HG02938 (cell line): Measurements from ENCODE around the gene CDSN.

Experiments
- ATAC-seq: cut with Tn5 transposase; IDR thresholded peaks from one replicate; pipeline ENCODE4 v1.9.1; 2021; ENCODE audit warnings: mild to moderate bottlenecking, moderate library complexity; ENCODE audit not compliant: unreplicated experiment

The CDSN gene

DNA sequence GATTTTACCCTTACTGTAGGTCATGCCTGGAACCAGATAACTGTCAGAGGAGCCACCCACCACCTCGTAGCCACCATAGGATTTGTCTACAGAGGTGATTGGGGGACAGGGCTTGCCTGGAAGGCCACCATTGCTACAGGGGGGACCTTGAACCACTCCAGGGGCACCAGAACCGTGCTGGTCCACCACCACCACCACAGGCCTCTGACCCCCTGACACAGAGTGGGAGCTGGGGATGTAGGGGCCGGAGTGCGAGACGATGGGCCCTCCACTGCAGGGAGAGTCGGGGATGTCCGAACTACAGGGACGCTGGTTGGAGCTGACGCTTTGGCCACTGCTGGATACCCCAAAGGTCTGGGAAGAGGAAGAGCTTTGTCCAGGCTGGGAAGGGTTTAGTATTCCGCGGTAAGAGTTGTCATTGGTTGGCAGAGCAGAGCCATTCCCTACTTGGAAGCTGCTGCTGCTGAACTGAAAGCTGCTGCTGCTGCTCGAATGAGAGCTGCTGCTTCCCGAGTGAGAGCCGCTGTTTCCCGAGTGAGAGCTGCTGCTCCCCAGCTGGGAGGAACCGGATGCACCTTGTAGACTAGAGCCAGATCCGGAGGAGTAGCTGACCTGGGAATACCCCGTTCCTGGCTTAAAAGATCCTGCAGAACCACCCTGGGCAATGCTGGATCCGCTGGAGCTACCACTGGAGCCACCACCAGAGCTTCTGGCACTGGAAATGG lies 3.4 kb downstream of the CDSN start:
- no peak for ATAC-seq

DNA sequence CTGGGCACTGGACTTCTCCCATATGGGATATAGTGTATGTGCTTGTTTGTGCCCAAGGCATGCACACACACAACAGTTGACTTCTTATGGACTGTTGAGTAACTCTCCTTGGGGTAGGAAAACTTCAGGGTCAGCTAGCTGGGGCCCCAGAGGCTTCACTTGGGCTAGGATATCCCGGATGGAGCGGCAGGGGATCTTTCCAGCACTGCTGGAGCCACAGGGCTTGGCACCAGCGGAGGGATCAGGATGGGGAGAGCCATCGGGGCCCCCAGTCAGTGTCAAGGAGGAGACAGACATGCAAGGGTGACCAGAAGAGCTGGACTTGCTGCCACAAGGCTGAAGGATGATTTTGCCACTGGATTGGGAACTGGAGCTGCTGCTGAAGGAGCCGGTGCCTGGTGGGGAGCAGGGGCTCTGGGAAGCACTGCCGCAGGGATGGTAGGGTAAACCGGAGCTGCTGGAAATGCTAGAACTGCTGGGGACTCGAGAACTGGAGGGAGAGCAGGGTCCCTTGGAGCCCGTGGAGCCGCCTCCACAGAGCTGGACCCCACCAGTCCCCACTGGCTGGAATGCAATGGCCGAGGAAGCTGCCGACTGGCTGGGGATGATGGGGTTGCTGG lies 4.2 kb downstream of the CDSN start:
- no peak for ATAC-seq

DNA sequence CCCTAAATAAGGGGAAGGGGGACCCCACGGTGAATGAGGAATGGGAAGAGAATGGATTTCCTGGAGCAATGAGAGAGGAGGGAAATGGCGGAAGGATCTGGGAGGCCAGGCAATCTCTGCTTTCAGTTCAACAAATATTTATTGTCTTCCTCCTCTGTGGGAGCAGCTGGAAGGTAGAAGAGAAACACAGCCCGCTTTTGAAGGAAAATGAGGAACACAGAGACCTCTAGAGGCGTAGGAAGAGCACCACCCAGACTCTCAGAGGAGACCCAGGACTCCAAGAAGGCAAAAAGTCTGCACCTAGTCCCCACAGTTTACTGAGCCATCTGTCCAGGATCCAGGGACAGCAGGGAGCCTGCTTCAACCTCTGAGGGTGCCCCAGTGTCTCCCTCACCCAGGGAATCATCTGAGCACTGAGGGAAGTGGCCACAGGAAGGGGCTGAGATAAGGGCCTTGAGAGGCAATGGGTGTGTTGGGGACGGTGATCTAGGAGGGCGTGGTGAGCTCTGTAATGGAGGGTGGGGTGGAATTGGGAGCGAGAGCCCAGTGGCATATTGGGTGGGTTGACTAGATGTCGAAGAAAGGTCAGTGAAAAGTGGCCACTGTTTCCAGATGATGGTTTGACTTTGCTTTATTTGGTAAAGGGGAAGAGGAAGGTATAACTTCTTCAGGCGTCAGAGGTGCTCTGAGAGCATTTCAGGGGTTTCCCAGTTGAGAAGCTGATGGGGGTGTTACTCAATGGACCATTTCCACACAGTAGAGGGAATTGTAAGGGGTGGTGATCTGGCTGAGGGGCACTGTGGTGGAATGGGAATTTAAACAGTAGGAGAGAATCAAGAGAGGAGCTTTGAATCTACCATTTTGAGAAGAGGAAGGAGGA lies 5.0 kb downstream of the CDSN start:
- ATAC-seq, result no peak

DNA sequence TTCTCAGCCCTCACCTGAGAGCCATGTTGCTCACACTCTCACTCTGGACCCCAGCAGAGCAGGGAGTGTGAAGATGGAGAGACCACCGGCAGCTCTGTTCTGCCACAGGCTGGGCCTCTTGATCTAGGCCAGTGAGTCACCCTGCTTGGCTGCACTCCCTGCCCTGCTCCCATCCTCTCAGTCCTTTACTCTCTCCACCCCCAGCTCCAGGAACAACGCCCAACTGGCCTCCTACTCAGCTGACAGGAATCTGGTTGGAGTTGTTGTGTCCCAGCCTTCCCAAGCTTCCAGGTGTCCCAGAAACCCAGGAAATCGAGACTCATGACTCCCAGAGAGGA lies 5.7 kb downstream of the CDSN start, which contains the start of gene PSORS1C1:
PSORS1C1 (plus strand) TSS at position 260 of the 338 bp plus-strand sequence. CDS start 14,833 bp downstream, outside the sequence.
- ATAC-seq, result no peak

DNA sequence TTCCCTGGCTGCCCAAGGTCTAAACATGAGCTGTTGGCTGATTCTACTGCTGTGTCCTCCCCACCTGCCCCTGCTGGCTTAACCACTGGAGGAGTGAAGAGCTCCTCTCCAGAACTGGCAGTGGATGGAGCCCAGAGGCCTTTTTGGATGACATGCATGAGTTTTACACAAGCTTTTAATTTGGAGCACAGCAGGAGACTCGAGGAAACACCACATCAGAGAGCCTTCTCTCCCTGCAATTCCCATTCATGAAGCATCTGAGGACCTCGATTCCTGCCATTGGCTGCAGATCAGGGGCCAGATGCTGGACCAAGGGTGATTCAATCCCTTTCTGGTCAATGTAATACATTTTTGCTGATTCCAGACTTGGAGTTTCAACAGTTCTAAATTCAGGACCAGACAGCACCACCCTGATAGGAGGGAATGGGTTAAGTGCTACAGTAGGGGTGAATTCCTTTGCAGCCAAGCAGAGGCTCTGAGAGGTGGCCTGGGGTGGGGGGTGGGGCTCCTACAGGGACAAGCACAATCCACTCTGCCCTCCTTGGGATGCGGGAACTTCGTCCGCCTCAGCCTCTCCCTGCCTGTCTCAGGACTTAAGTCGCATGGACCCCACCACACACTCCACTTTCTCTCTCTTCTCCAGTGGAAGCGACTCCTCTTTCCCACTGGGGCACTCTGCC lies 6.2 kb downstream of the CDSN start:
- no peak for ATAC-seq

DNA sequence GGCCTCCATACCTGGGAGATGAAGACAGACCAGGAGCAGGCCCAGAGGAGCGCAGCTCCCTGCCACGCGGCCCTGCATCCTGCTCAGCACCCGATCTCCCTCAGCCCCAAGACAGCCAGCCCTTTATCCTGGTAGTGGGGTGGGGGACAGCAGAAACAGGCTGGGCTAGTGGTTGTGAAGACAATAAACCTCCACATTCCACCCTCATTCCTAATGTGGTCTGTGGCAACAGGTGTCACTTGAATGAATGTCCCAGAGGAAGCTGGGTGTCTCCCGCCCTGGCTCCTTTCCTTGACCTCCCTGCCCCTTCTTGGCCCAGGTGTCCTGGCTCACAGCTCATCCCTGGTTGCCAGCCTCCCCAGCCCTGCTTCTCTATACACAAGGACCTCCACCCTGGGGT lies 7.8 kb downstream of the CDSN start, which contains the start of gene C6orf15:
C6orf15 (minus strand) TSS at position 98 of the 400 bp plus-strand sequence; CDS start at position 78, 20 bp downstream.
- ATAC-seq, result no peak

DNA sequence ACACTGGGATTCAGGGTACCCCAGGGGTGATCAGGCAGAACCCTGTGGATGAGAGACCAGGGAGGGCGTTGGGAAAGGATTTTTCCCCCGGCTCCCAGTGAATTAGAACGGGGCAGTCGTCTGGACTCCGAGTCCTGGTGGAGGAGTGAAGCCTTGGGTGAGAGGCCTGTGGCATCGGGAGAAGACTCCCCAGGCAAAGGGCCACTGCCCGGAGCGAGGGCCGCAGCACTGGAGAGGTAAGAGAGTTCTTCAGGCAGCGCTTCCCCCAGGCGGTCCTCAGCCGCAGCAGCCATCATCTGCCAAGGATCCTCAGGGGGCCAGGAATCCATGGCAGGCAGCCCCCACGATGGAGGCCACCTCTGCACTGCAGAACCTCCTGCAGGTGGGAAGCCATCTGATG lies 8.5 kb downstream of the CDSN start:
- no peak for ATAC-seq

DNA sequence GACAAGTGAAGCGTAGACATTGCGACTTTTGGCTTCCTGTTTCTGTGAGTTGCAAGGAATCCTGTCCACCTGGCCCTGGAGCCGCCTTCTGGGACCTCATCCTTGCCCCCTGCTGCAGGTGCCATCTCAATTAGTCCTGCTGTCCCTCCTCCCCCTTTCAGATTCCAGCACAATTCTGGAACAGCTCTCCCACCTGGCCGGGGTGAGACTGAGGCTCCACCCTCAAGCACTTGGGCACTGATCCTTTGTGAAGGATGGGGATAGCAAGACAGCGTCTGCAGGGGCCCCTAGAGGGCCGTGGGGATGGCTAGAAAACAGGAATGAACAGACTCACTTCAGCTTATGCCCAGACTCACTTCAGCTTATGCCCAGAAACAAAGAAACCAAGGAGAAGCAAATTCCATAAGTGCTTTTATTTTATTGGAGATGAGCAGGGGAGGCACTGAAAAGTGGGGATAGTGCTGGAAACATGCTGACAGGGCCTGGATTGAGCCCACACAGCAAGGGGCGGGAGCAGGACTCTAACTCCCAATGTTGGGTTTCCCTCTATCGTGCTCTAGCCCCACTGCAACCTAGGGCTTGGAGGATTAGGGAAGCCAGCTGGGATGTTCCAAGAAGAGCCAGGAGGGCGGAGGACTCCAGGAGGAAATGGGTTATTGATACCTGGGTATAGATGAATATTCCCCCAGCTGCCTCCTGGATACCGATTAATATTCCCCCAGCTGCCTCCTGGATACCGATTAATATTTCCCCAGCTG lies 9.2 kb downstream of the CDSN start:
- ATAC-seq, result no peak

DNA sequence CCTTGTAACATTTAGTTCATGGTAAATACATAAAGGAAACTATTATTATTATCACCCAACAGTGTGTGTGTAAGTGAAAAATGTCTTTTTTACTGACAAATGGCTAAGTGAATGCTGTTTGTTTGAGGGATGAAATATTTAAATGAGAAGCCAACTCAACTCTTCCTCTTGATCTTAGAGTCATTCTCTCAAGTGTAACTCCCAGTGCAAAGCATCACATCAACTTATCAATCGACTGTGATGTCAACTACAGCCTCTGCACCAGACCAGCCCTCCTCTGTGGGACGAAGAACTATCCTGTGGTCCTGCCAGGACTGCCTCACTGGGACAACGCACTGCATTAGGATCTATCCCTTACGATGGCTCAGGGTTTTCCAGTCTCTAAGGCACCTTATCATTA lies 13.2 kb downstream of the CDSN start:
- no peak for ATAC-seq

DNA sequence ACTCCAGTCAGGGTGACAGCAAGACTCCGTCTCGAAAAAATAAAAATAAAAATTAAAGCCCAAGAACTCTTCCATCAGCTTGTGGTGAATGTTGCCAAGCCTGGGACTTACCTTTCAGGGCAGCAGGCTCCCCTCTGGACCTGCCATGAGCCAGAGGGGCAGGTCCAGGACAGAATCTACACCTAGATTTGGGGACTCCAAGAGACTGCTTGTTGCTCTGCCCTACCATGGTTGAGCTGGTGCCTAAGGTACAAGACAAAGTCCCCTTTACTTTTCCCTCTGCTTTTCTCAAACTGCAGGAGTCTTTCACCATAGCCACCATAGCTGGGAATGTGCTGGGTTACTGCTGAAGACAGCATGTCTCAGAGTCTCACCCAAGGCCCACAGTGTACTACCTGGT lies 17.1 kb downstream of the CDSN start:
- no peak for ATAC-seq

DNA sequence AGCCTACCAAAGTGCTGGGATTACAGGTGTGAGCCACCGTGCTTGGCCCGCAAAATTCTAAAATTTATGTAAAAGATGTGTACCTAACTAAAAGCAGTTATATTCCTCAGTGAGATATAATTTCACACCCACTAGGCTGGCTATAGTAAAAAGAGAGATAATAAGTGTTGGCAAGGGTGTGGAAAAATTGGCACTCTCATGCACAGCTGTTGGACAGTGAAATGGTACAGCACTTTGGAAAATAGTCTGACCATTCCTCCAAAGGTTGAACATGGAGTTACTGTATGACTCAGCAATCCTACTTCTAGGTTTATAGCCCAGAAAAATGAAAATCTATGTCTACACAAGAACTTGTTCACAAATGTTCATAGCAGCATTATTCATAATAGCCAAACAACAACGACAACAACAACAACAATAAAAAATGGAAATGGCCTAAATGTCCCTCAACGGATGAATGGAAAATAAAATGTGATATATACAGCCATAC lies 21.8 kb downstream of the CDSN start:
- no peak for ATAC-seq

DNA sequence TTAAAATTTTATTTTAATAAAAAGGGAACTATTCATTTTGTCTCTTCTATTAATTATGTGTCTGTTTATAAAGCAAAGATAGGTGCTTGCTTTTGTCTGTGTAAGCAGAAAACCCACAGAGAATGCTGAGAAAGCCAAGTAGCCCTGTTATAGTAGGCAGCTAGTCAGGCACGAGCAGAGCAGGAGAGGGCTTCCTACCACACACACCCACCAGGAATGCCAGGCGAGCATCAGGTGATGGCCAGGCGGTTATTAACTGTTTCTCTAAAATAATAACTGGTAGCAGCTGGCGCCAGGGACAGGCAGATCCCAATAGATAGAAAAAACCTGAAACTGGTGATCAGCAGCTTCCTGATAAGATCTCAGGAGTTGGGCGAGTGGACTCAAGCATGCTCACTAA lies 23.6 kb downstream of the CDSN start:
- ATAC-seq, result no peak

DNA sequence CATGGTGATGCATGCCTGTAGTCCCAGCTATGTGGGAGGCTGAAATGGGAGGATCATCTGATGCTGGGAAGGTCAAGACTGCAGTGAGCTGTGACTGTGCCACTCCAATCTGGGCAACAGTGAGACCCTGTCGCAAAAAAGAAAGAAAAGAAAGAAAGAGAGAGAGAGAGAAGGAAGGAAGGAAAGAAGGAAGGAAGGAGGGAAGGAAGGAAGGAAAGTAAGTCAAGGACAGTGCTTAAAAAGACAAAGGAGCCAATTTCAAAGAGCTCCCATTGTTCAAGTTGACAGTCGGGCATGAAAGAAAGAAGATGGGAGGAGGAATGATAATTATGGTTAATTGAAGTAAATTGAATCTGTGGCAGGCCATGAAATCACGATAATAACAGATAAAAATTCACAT lies 24.0 kb downstream of the CDSN start:
- no peak for ATAC-seq

DNA sequence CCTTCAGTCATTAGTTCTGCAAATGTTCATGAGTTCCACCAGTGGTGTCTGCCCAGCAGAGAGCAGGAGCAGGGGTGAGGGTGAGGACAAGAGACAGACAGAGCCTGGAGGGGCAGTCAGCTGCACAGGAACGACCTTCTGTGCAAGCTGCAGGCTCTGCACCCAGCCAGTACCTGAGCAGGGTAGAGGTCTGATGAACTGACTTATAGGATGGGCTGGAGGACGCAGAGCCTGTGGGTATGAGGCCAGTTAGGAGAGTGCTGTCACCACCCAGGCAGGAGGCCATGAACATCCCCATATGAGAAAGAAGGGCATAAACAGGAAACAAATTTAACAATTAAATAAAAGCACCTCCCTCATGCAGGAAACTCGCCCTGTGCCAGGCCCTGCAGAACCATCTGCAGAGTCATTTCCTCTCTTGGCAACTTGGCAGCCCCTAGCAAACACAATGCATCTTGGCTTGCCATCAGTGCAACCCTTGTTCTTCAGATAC lies 25.8 kb downstream of the CDSN start:
- ATAC-seq, result no peak

DNA sequence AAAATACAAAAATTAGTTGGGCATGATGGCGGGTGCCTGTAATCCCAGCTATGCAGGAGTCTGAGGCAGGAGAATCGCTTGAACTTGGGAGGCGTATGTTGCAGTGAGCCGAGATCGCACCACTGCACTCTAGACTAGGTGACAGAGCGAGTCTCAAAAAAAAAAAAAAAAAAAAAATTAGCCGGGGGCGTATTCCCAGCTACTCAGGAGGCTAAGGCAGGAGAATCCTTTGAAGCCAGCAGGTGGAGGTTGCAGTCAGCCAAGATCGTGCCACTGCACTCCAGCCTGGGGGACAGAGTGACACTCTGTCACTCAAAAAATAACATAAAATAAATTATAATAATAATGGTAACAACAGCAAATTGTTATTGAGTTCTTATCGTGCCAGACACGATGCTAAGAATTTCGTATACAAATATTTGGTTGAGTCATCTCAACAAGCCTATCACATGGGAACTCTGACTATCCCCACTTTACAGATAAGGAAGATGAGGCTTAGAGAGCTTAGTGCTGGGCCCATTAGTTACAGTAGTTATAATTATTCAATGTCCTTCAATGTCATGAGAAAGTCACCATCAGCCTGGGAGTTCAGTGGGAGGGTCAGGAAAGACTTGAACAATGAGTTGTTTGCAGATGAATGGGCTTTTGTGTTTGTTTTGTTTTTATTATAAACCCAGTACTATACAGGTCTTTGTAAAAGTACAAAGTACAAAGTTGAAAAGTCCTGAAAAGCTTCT lies 27.3 kb downstream of the CDSN start:
- no peak for ATAC-seq

DNA sequence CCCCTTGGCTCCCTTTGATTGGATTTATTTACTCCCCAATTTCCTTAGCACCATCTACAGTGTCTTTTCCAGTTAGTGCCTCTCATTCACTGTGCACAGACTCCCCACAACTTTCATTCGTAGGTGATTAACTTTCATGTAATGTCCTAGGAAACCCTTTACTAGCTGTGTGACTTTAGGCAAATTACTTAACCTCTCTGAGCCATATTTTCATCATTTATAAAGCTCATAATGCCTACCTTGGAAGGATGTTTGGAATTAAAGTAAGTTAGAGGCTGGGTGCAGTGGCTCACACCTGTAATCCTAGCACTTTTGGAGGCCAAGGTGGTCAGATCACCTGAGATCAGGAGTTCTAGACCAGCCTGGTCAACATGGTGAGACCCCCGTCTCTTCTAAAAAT lies 28.0 kb downstream of the CDSN start:
- no peak for ATAC-seq

DNA sequence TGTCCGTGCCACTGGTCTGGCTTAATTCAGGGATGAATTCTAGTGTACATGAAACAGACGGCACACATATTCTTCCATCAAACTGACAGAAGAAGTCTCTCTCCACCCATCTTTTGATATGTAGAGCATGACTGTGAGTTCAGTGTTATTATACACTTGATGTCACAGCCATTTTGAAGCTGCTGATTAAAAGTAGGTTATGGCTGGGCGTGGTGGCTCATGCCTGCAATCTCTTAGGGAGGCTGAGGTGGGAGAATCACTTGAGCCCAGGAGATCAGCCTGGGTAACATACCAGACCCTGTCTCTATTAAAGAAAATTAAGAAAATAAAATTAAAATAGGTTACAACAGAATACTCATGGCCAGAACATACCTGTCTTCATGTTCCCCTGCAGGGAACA lies 28.6 kb downstream of the CDSN start:
- ATAC-seq, result no peak

DNA sequence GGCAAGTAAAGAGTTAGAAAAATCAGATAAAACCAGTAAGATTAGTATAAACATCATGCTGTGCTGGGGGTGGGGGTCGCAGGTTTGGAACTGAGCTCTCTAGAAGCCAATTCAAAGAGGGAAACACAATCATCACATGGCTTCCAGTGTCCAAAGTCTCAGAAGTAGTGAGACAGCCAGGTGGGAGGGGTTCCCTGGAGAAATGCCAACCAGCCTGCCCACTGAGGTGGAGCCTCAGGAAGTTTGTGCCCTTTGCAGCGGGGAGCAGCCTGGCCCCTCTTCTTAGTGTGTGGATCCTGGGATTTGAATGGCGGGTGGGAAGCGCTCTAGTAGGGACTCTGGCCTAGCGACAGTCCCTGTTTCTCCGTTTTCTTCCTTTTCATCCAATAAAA lies 29.3 kb downstream of the CDSN start:
- ATAC-seq, result no peak

DNA sequence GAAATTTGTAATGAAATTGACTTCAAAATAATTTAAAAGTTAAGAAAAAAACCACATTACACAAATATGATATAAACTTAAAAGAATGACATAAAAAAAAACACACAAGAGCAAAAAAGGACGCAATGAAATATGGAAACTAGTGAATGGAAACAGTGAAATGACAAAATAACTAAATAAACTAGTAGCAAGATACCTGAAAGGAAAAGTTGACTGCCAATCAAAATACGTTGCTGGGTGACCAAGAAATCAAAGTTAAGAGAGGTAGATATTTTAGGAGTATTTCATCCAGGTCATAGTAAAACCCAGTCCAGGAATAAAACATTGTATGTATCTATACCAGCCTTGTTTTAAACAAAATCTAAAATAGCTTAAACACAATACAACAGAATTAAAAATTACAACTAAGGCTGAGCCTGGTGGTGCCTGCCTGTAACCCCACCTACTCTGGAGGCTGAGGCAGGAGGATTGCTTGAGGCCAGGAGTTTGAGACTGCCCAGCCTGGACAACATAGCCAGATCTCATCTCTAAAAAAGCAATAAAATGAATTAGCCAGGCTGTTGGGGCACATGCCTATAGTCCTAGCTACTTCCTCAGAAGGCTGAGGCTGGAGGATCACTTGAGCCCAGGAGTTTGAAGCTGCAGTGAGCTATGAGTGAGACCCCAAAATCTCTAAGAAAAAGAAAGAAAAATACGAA lies 29.8 kb downstream of the CDSN start:
- no peak for ATAC-seq
